GM21619 (cell line): Measurements from ENCODE around the gene TBC1D16.
"Not testable (repeated sequence)": the region's sequence is repeated elsewhere in the genome, so short reads cannot be mapped to it uniquely, and the experiment has no call there.

ENCODE experiments used
- ATAC-seq: cut with Tn5 transposase; IDR thresholded peaks from one replicate; pipeline ENCODE4 v1.9.1; 2021; ENCODE audit not compliant: unreplicated experiment

The TBC1D16 gene

DNA sequence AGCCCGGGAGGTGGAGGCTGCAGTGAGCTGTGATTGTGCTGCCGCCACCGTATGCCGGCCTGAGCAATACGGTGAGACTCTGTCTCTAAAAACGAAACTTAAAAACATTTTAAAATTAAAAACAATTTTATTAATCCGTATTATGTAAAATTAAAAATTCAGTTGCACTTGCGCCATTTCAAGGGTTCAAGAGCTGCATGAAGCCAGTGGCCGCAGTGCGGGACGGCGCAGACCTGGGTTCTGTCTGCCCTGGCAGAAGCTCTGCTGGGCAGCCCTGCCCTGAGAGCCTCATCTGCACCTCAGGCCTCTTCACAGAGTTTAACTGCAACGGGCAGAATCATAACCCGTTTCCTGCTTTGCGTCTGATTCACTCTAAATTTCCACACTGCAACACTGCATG lies 31.7 kb downstream of the TBC1D16 start:
- ATAC-seq = no peak

DNA sequence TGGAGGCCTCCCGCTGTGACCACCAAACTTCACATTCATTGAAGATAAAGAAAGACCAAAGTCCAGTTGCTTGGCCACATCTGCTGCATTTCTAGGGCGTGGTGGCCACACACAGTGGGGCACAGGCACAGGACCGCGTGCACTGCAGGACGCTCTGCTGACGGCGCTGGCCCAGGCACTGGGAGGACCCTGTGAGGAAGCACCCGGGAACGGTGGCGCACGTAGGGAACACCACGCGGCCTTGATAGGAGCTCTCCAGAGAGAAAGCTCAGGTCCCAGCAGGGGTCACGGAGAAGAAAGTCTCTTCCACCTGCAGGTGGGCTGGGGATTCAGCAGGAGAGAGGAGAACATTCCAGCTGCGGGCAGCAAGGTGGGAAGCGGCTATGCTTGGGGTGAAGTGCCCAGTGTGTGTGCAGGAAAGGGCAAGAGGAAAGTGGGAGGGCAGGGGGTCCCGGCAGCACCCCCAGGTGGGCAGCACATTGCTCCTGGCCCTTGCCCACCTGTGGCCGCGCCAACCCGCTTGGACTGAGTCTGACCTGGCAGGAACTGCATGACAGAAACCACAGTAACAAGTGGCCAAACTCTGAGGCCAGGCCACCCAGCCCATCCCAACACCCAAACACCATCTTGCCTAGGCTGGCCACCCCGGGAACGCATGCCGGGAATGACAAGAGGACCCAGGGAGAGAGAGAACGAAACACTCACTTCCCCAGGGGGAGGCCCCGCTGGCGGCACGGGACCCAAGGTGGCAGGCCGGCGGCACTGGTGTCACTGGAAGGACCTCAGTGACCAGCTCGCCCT lies 32.8 kb downstream of the TBC1D16 start:
- no peak for ATAC-seq

DNA sequence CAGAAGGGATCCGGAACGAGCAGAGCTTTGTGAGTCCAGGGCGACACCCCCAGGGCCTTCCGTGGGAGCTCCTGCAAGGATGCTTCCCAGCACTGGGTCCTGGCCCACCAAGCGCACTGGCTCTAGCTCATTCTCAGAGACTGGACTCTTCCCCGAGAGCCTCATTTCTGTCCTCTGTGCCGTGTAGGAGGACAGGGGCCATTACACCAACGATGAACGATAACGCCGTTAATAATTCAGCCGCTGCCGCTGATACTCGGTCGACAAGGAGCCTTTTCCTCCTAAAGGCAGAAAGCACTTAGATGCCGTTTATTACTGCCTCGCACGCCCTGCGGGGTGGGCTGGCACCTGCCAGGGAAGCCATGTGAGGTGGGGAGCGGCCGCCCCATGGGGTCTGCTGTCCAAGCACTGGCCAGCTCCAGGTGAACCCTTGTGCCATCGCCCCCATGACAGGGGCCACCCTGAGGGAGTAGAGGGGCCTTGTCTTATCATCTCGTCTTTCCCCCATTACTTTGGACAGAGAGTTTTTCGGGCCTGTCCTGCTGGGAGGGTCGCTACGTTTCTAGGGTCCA lies 33.5 kb downstream of the TBC1D16 start:
- ATAC-seq = no peak

DNA sequence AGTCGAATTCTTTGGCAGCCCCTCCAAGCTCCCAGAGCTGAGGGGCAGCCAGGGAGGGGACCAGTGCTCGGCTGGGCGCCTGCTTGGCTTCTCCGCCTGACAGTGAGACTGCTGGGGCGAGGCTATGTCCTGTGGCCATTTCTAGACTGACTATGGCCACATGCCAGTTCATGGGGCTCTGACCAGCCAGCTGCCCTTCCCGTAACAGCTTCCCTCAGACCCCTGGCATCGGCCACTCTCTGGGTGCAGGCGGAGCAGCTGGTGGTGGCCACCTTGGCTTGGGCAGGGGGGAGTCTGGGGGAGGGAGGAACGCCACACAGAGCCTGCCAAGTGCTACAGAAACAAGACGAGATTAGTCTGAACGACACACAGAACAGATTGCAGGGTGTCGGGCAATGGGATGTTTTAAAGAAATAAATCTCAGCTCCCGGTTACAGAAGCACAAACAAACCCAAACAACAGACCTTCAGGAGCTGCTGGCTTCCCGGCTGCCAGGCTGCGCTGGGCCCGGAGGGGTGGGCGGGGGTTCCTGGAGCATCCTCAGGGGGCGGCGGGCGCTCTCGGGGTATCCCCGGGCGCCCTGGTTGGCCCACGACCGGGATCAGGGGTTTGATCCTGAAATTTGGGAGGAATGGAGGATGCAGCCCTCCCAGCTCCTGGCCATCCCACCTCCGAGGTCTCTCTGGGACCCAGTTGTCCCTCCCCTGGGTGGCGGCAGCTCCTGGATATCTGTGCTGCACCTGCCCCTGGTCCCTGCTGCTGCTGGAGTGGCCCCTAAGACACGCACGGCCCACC lies 34.5 kb downstream of the TBC1D16 start:
- no peak for ATAC-seq

DNA sequence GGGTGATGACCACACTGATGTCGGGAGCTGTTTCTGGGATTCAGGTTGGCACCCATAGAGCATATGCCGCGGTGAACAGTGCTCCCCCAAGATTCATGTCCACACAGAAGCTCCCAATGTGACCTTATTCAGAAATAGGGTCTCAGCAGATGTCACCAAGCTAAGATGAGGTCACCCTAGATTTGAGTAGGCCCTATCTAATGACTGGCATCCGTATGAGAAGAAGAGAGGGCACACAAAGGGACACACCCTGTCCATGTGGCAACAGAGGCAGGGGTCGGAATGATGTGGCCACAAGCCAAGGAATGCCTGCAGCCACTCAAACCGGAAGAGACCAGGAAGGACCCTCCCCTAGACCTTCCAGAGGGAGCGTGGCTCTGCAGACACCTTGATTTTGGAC lies 35.5 kb downstream of the TBC1D16 start:
- ATAC-seq = no peak

DNA sequence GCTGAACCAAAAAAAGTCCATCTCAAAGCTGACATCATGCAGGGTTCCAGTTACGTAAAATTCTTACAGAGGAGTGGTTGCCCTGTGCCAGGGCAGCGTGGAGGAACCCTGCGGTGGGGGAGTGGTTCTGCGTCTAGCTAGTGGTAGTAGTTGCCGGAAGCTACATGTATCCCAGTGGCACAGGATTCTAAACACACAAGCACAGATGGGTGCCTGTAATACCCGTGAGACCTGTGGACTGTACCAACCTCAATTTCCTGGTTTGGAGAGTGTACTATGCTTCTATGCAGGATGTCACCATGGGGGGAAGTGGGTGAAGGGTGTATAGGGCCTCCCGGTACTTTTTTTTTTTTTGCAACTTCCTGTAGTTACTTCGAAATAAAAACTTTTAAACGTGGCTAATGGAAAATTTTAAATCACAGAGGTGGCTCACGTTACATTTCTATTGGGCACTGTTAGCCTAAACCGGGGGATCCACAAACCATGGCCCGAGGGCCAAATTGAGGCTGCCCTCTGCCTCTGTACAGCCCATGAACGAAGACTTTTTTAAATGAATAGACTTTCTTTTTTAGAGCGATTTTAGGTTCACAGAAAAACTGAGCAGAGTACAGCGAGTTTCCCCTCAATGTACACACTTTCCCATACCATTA lies 38.5 kb downstream of the TBC1D16 start:
- ATAC-seq = no peak

DNA sequence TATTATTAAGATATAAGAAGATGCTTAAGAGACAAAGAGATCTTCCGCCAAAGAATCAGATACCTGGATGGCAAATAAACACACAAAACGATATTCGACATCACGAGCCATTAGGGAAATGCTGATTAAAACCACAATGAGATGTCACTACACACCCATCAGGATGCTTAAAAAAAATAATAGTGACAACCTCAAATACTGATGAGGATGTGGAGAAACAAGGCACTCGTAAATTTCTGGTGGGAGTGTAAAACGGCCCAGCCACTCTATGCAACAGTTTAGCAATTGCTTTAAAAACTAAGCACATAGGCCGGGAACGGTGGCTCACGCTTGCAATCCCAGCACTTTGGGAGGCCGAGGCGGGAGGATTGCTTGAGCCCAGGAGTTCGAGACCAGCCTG lies 39.4 kb downstream of the TBC1D16 start:
- ATAC-seq = no peak

DNA sequence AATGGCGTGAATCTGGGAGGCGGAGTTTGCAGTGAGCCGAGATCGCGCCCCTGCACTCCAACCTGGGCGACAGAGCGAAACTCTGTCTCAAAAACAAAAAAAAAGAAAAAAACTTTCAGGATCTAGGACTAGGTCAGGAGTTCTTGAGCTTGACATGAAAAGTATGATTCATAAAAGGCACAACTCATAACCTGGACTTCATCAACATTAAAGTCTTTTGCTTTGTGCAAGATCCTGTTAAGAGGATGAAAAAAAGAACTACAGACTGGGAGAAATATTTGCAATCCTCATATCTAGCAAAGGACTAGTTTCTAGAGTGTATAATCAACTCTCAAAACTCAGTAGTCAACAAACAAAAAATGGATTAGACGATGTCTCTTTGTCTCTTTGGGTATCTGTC lies 40.0 kb downstream of the TBC1D16 start:
- ATAC-seq = no peak

DNA sequence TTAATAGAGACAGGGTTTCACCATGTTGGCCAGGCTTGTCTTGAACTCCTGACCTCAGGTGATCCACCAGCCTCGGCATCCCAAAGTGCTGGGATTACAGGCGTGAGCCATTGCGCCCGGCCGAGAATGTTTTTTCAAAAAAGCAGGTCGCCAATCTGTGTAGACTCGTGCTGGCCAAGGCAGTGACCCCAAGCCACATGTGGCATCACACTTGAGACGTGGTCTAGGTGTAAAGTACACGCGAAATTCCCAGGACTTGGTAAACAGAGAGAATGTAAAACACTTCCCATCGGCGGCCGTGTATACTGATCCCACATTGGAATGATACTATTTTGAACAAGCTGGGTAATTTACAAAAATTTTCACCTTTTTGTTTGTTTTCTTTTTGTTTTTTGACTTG lies 41.1 kb downstream of the TBC1D16 start:
- ATAC-seq = no peak

DNA sequence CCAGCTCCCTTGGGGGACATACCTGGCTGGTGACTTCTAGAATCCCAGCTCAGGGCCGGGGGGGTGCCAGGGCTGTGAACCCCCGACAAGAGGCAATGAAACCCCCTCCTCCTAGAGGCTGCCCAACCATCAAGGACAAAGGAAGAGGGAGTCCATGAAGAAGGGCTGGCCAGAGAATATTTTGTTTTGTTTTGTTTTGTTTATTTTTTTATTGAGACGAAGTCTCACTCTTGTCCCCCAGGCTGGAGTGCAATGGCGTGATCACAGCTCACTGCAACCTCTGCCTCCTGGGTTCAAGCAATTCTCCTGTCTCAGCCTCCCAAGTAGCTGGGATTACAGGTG lies 41.5 kb downstream of the TBC1D16 start:
- ATAC-seq = not testable (repeated sequence)

DNA sequence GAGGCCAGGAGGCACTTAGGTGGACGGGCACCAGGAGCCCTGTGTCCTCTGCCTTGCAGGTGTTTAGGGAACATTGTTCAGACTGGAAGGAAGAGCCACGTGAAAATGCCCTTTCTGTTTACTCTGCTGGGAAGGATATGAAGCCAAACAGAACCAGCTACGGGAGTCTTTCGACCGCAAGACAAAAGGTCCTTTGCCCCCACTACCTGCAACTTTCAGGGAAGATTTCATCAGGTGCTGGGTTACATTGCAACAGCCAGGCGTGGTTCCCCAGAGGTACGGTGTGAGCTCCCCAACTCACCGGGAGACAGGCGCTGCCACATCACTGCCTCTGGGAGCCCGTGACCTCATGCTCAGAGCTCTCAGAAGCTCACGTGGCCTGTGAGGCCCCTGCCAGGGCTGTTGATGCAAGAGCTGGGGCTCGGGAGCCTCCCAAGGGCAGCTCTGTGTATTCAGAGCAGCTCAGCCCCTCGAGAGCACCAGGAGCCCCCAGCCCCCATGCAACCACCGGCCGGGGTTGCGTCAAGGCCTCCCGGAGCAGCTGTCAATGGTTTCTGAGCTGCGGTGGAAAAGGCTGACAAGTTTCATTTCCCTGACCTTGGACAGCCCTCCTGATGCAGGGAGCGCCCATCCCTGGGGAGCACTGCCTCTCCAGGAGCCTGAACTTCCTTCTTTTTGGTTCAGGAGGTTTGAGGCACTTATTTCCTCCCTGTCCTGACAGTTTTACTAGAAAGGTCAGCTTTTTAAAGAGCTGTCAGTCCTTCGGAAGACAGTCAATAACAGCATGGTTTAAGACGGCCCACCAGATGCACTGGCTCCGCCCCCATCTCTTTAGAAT lies 42.1 kb downstream of the TBC1D16 start:
- ATAC-seq = no peak

DNA sequence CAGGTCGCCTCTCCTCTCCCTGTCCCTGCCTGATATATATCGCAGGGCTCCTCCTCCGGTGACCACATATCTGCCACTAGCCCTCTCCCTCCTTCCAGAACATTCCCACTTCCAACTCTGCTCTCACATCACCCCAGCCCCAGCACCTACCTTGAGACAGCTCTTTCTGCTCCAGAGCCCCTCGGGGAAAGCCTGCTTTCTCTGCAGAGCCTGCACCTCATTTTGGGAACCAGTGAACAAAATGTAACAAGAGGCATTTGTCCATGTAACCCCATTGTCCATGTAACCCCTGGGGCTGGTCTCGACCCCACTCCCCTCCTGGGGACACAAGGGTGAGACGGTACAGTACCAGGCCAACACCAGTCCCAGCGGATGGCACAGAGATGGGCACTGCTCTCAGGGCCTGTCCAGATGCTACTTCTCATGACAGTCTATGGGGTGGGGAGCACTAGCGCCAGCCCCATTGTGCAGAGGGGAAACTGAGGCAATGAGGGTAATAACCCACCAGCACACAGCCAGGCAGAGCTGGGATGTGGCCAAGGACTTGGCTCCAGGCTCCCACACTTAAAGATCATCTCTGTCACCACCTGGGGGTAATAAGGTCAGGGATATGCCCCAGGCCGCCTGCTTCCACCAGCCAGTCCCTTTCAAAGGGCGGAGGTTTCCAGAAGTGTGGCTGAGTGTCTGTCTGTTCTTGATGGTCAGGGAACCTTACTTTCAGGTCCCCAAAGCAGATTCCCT lies 42.9 kb downstream of the TBC1D16 start:
- no peak for ATAC-seq

DNA sequence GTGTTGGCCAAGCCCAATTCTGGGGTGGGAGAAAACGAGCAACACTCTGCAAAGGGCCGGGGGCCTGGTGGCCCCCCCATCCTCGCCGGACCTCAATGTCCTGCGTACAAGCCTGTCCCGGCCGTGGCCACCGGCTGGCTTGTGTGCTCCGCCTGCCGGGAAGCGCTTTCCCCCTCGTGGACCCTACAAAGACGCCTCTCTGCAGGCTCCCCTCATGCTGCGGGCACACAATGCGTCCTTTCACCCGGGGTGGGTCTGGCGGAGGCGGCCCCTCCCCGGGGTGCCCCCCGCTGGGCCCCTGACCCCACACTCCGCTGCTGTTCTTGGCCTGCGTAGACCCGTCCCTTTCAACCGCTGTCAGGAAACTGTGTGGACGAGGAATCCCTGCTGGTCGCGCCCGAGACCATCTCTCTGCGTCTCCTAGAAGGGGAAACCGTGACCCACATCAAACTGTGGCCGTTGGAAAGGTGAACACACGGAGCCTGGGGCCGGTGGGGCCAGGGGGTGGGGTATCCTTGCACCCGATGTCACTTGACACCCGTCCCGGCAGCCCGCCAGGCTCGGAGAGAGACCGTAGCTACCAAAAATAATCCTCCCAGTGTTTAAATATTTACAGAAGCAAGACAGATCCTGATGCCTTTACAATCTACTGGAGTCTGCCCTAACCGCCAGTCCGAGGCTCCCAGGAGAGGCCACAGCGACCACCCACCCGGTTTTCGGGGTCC lies 43.6 kb downstream of the TBC1D16 start:
- ATAC-seq = no peak

DNA sequence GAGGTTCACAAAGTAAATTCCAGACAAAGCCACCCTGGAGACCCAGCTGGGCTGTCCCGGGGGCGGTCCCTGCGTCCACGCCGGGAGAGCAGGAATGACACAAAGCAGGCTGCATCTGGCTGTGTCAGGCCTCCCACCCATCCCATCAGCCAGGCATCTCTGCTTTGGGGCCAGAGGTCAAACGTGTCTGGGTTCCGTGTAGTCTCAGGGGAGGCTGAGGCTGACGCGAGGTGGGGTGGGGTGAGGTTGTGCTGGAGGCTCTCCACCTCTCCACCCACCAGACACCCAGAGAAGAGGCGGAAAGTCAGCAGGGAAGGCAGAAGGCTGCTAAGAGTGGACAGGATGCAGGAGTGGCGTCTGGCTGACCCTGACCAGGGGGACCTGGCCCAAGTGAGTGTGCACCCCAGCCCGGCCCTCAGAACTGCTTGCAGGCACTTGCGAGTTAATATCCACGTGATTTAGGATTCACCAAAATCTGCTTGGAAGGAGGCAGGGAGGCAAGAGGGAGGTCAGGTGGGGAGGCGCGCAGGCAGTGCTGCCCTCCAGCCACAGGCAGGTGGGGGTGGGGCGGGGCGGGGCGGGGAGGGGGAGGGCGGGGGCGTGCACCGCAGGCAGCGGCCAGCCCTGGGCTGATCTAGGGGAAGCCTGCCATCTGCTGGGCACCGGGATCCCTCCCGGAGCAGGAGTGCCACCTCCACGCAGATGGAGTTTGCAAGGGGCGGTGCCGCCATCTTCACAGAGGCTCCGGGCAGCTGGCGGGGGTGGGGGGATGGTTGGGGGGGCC lies 44.3 kb downstream of the TBC1D16 start:
- no peak for ATAC-seq

DNA sequence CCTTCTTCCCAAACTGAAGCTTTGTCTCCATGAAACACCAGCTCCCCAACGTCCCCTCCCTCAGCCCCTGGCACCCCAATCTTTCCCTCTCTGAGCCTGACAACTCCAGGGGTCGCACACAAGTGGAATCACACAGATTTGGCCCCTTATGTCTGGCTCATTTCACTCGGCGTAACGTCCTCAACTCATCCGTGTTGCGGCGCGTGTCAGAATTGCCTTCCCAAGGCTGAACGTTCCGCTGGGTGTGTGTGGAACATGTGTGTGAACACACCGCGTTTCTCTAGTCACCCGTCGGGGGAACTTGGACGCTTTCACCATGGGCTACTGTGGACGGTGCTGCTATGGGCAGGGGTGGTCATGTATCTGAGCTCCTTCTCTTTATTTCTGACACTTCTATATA lies 45.0 kb downstream of the TBC1D16 start:
- no peak for ATAC-seq

DNA sequence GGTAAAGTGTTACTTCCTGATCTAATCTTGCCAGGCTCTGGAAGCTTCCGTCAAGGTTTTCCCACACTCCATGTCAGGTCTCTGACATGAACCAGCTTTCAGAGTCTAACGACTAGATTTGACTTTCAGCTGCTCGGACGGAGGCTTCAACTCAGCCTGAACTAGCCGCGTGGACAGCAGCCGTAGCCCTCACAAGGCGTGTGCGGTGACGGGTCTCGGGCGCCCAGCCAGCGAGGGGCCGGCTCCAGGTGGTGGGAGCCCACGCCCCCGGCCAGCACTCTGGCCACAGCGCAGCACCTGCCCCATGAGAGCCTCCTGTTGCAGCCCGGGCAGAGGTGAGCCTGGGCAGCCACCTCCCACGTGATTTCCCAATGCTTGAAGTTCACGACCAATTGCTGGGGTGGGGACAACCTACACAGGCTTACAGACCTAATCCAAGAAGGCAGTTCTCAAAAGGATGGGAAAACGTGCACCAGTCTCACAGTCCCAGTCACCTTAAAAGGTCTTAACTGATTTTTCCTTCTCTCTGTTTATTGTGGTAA lies 45.5 kb downstream of the TBC1D16 start:
- ATAC-seq = no peak

DNA sequence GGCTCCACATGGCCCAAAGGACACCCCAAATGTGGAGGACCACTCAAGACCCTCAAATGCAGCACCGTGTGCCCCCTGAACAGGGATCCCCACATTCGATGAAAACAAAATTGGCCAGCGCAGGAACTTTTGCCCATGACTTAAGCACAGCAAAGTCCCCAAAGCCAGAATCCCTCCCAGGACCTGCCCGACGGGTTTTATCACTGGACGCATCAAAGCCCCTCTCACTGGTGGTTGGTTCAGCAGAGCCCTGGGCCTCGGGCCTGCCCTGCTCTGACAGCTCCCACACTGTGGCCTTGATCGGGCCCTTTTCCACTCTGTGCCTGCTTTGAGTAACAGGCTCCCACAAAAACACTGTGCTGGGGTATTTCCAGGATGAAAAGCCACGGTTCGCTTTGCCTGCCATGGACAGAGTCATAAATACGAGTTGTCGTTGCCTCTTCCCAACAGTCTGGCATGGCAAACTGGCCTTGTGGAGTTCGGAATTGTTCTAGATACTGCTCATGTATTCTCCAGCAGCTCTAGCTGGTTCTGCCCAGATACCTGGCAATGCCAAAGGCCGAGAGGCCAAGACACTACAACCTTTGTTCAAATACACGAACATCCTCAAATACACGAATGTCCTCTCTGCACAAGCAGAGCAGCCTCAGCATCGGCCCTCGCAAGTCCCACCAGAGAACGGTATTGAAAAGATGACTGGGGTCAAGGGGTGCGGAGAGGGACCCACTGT lies 46.4 kb downstream of the TBC1D16 start:
- no peak for ATAC-seq
